H1 (cell line): Measurements from ENCODE around the gene LPAR3. TPM values are rescaled to one million over a fixed set of nuclear protein-coding genes. Genes with fewer than 3 reads are reported as not detected.

Experiments used
- CTCF ChIA-PET: fragments of 300-600 bp; sonication (Branson Sonifier 250); formaldehyde crosslinking; loops from one replicate; lab custom pipeline; 2021; ENCODE audit not compliant: partially characterized antibody; lab: Charles Lee
- POLR2A ChIA-PET: fragments of 300-600 bp; sonication (Branson Sonifier 250); formaldehyde crosslinking; loops from one replicate; lab custom pipeline; 2021; ENCODE audit warnings: inconsistent platforms; ENCODE audit not compliant: partially characterized antibody; lab: Charles Lee
- DNase-seq, 2 experiments: peaks; one replicate each; pipeline versions ENCODE4 v3.0.0 to v3.0.0-alpha.2; 2010 to 2022; ENCODE audit warnings: low spot score in 2 of 2, low read depth in 1 of 2, mixed read lengths in 1 of 2
- FAIRE-seq: peaks from 2 replicates; lab custom pipeline; 2011; peaks lifted over from hg19 to GRCh38; lab: Jason Lieb, UNC
- H2AFZ ChIP-seq: 2 replicates; pipeline ENCODE4 v1.8.1; 2012; ENCODE audit warnings: low read length, inconsistent platforms
- H2AK5ac ChIP-seq: 2 replicates; pipeline ENCODE4 v1.6.1; 2013; ENCODE audit warnings: low read depth, low read length
- H2BK120ac ChIP-seq: replicated peaks from 2 replicates; pipeline ENCODE3; 2013; ENCODE audit warnings: low read depth, low read length, inconsistent platforms
- H2BK12ac ChIP-seq: 2 replicates; pipeline ENCODE4 v1.6.1; 2013; ENCODE audit warnings: low read depth, low read length
- H2BK15ac ChIP-seq: 2 replicates; pipeline ENCODE4 v1.6.1; 2013; ENCODE audit warnings: low read length
- H2BK20ac ChIP-seq: 2 replicates; pipeline ENCODE4 v1.6.1; 2013; ENCODE audit warnings: low read length
- H2BK5ac ChIP-seq: 2 replicates; pipeline ENCODE4 v1.6.1; 2013; ENCODE audit warnings: low read depth, low read length
- H3K14ac ChIP-seq: 2 replicates; pipeline ENCODE4 v1.6.1; 2013; ENCODE audit warnings: inconsistent platforms; ENCODE audit not compliant: insufficient read length
- H3K18ac ChIP-seq: 2 replicates; pipeline ENCODE4 v1.6.1; 2013; ENCODE audit warnings: low read length; ENCODE audit errors: extremely low read depth
- H3K23ac ChIP-seq: 2 replicates; pipeline ENCODE4 v1.6.1; 2013; ENCODE audit warnings: inconsistent platforms; ENCODE audit not compliant: insufficient read length
- H3K23me2 ChIP-seq: 2 replicates; pipeline ENCODE4 v1.6.1; 2013; ENCODE audit warnings: low read depth, low read length
- H3K27ac ChIP-seq: 2 replicates; pipeline ENCODE4 v1.6.1; 2011; ENCODE audit warnings: low read depth, low read length, inconsistent platforms
- H3K27me3 ChIP-seq, 4 experiments: replicated peaks in 1 of 4; 1 replicate in 1 of 4; 2 replicates in 3 of 4; pipeline versions ENCODE4 v1.6.1 to v1.8.1; 2011 to 2013; ENCODE audit warnings: low read length in 3 of 4, mild to moderate bottlenecking in 3 of 4, inconsistent platforms in 2 of 4, mixed read lengths in 2 of 4, moderate library complexity in 1 of 4; ENCODE audit not compliant: control insufficient read depth in 3 of 4, insufficient read depth in 3 of 4; ENCODE audit errors: extremely low read depth in 1 of 4
- H3K36me3 ChIP-seq, 4 experiments: 2 replicates each; pipeline versions ENCODE4 v1.6.1 to v1.8.1; 2011 to 2013; ENCODE audit warnings: mild to moderate bottlenecking in 4 of 4, low read length in 3 of 4, moderate library complexity in 2 of 4, control low read depth in 1 of 4, inconsistent platforms in 1 of 4; ENCODE audit not compliant: insufficient read depth in 4 of 4, control insufficient read depth in 2 of 4
- H3K4ac ChIP-seq: replicated peaks from 2 replicates; pipeline ENCODE3; 2013; ENCODE audit warnings: low read length, low read depth, mixed read lengths, inconsistent platforms; ENCODE audit not compliant: insufficient read length
- H3K4me1 ChIP-seq, 4 experiments: replicated peaks in 1 of 4; 1 replicate in 1 of 4; 2 replicates in 3 of 4; pipeline versions ENCODE4 v1.6.1 to v1.8.1; 2011 to 2013; ENCODE audit warnings: low read length in 3 of 4, inconsistent platforms in 2 of 4, mixed read lengths in 1 of 4; ENCODE audit not compliant: insufficient read depth in 4 of 4, control insufficient read depth in 3 of 4
- H3K4me2 ChIP-seq, 2 experiments: 2 replicates each; pipeline versions ENCODE4 v1.6.1 to v1.8.1; 2011 to 2013; ENCODE audit warnings: low read depth in 2 of 2, low read length in 2 of 2, control low read depth in 1 of 2, inconsistent platforms in 1 of 2, mild to moderate bottlenecking in 1 of 2; ENCODE audit not compliant: insufficient read depth in 1 of 2
- H3K4me3 ChIP-seq, 4 experiments: fragments of 200-600, 300-600 bp in 1 of 4; sonication (generic), shearing (Covaris generic), sonication (Bioruptor Twin) in 1 of 4; 2 replicates each; pipeline versions ENCODE4 v1.5.1 to v1.8.1; 2011 to 2016; ENCODE audit warnings: low read length in 4 of 4, low read depth in 3 of 4, control low read depth in 2 of 4, inconsistent platforms in 2 of 4, mild to moderate bottlenecking in 2 of 4, mixed read lengths in 1 of 4, moderate library complexity in 1 of 4; ENCODE audit not compliant: insufficient read depth in 2 of 4; ENCODE audit errors: extremely low read depth in 1 of 4
- H3K56ac ChIP-seq: replicated peaks from 2 replicates; pipeline ENCODE3; 2013; ENCODE audit warnings: low read depth, mild to moderate bottlenecking, mixed read lengths, low read length, inconsistent platforms; ENCODE audit not compliant: insufficient read length
- H3K79me1 ChIP-seq: 2 replicates; pipeline ENCODE4 v1.6.1; 2013; ENCODE audit warnings: low read depth, low read length, control low read depth
- H3K79me2 ChIP-seq, 2 experiments: 2 replicates each; pipeline versions ENCODE4 v1.6.1 to v1.8.1; 2012 to 2013; ENCODE audit warnings: low read length in 2 of 2, mild to moderate bottlenecking in 2 of 2, inconsistent platforms in 1 of 2; ENCODE audit not compliant: insufficient read depth in 2 of 2, control insufficient read depth in 1 of 2
- H3K9ac ChIP-seq, 4 experiments: replicated peaks in 1 of 4; 1 replicate in 1 of 4; 2 replicates in 3 of 4; pipeline versions ENCODE4 v1.6.1 to v1.8.1; 2011 to 2013; ENCODE audit warnings: low read depth in 3 of 4, low read length in 3 of 4, control low read depth in 2 of 4, mild to moderate bottlenecking in 2 of 4, moderate library complexity in 2 of 4, inconsistent platforms in 1 of 4; ENCODE audit errors: extremely low read depth in 1 of 4
- H3K9me3 ChIP-seq, 2 experiments: 2 replicates each; pipeline versions ENCODE4 v1.6.1 to v1.8.1; 2012 to 2013; ENCODE audit warnings: mild to moderate bottlenecking in 2 of 2, moderate library complexity in 2 of 2, control low read depth in 1 of 2, inconsistent platforms in 1 of 2, low read depth in 1 of 2, low read length in 1 of 2, mixed read lengths in 1 of 2; ENCODE audit not compliant: insufficient read depth in 2 of 2
- H4K20me1 ChIP-seq, 2 experiments: replicated peaks in 1 of 2; 2 replicates each; pipeline versions ENCODE3 to v1.8.1; 2011 to 2013; ENCODE audit warnings: inconsistent platforms in 2 of 2, low read length in 2 of 2, mild to moderate bottlenecking in 1 of 2; ENCODE audit not compliant: insufficient read depth in 2 of 2, control insufficient read depth in 1 of 2
- H4K5ac ChIP-seq: 2 replicates; pipeline ENCODE4 v1.6.1; 2013; ENCODE audit warnings: low read length, low read depth, mixed read lengths, inconsistent platforms; ENCODE audit not compliant: insufficient read length
- H4K8ac ChIP-seq: 2 replicates; pipeline ENCODE4 v1.8.0; 2013; ENCODE audit warnings: mild to moderate bottlenecking, moderate library complexity, low read length, inconsistent platforms; ENCODE audit not compliant: insufficient read depth; ENCODE audit errors: extremely low read depth
- H4K91ac ChIP-seq: replicated peaks from 2 replicates; pipeline ENCODE3; 2013; ENCODE audit warnings: low read length, mixed read lengths, inconsistent platforms; ENCODE audit not compliant: insufficient read length
- CBX5 ChIP-seq: fragments of 300-800, 300-1000 bp; sonication (generic); IDR thresholded peaks from 2 replicates; pipeline ENCODE4 v1.7.1; 2016; ENCODE audit warnings: antibody characterized with exemption, low read length, low read depth
- CBX8 ChIP-seq: fragments of 300-800, 300-1000 bp; sonication (generic); IDR thresholded peaks from 2 replicates; pipeline ENCODE4 v1.7.1; 2016; ENCODE audit warnings: low read depth, low read length, borderline replicate concordance
- CTCF ChIP-seq, 3 experiments: IDR thresholded peaks; 1 replicate in 2 of 3; 2 replicates in 1 of 3; pipeline versions ENCODE4 v1.5.1 to v1.6.1; 2011; ENCODE audit warnings: low read length in 3 of 3, mild to moderate bottlenecking in 3 of 3, inconsistent platforms in 2 of 3, low read depth in 1 of 3, moderate library complexity in 1 of 3; ENCODE audit not compliant: insufficient read depth in 1 of 3; ENCODE audit errors: control extremely low read depth in 1 of 3
- GABPA ChIP-seq: IDR thresholded peaks from 2 replicates; pipeline ENCODE4 v1.6.1; 2011; ENCODE audit warnings: mild to moderate bottlenecking, low read length, moderate library complexity, borderline replicate concordance; ENCODE audit not compliant: insufficient read depth
- KDM4A ChIP-seq: IDR thresholded peaks from one replicate; pipeline ENCODE4 v1.7.1; 2012; ENCODE audit warnings: low read depth, mild to moderate bottlenecking, moderate library complexity, low read length, inconsistent platforms; ENCODE audit not compliant: severe bottlenecking
- MAX ChIP-seq: IDR thresholded peaks from 2 replicates; pipeline ENCODE4 v1.6.1; 2012; ENCODE audit warnings: inconsistent platforms
- NANOG ChIP-seq: IDR thresholded peaks from 2 replicates; pipeline ENCODE4 v1.6.1; 2011; ENCODE audit warnings: low read length, low read depth, mild to moderate bottlenecking, inconsistent platforms; ENCODE audit not compliant: insufficient read depth, poor library complexity, severe bottlenecking
- POLR2AphosphoS5 ChIP-seq: IDR thresholded peaks from 2 replicates; pipeline ENCODE4 v1.6.1; 2011; ENCODE audit warnings: low read depth, low read length
- SAP30 ChIP-seq: fragments of 300-600 bp; sonication (generic); IDR thresholded peaks from 2 replicates; pipeline ENCODE4 v1.7.1; 2012; ENCODE audit warnings: low read length, moderate library complexity, mild to moderate bottlenecking, inconsistent platforms; ENCODE audit not compliant: insufficient read depth, insufficient replicate concordance
- SIN3A ChIP-seq, 2 experiments: IDR thresholded peaks in 1 of 2; conservative IDR thresholded peaks in 1 of 2; 2 replicates each; pipeline ENCODE4 v1.6.1; 2011 to 2012; ENCODE audit warnings: low read length in 2 of 2, improper control_type of control experiment in 1 of 2, low read depth in 1 of 2, mild to moderate bottlenecking in 1 of 2
- WGBS, 2 experiments: shearing (Covaris generic) in 1 of 2; methylation state at CpG; one replicate each; pipeline versions ENCODE4 v1.1.6 to v1.1.7; 2013 to 2015; ENCODE audit warnings: low lambda C conversion rate in 2 of 2, mixed read lengths in 2 of 2, inconsistent platforms in 1 of 2, low coverage in 1 of 2, missing lambda C conversion rate in 1 of 2; ENCODE audit not compliant: insufficient replicate concordance in 2 of 2, insufficient coverage in 1 of 2, insufficient read length in 1 of 2; ENCODE audit errors: extremely low coverage in 1 of 2, missing lambda C conversion rate in 1 of 2; 5-methylcytosine and 5-hydroxymethylcytosine counted together
- polyA plus RNA-seq, 7 experiments: library from polyadenylated mRNA; depleted of rRNA in 3 of 7; stranded (reverse) in 5 of 7; unstranded in 2 of 7; fragments of >200 nt in 5 of 7; fragments of 200-250 nt in 2 of 7; gene quantifications; 1 replicate in 5 of 7; 2 replicates in 1 of 7; 4 replicates in 1 of 7; pipeline versions ENCODE4 v1.2.1 to v1.2.3, GENCODE V29; 2011 to 2013; ENCODE audit warnings: missing spikeins in 2 of 7, mixed read lengths in 2 of 7
- total RNA-seq: library from RNA; stranded (reverse); fragmentation: NEBNext Ultra II Directional; extraction: Animal tissue kit (Norgen Biotek cat#: 25700); gene quantifications from 2 replicates; pipeline ENCODE4 v1.2.1, GENCODE V29; 2021

Gene LPAR3
- total and polyA plus RNA-seq, 2 of the 8 experiments (the other 6 are each of a cell fraction or from before 2014, with no cell fraction given) = 17.1 to 25.4 TPM

GRCh38 chr1:84797603-84798002 is 95.4 kb downstream of the LPAR3 start:
- no peak overlapping the region for H4K91ac ChIP-seq
- H3K79me1 ChIP-seq = no peaks in the 10 kb centered on the region
- no peak overlapping the region for H3K56ac ChIP-seq
- H3K4me2 ChIP-seq = no peak overlapping the region
- no peak overlapping the region for H2BK12ac ChIP-seq
- H3K9ac ChIP-seq = no peak overlapping the region
- H2AK5ac ChIP-seq = no peak overlapping the region
- no peak overlapping the region for H2BK120ac ChIP-seq
- no peak overlapping the region for H2AFZ ChIP-seq
- no peak overlapping the region for H4K5ac ChIP-seq
- ChIA-PET POLR2A (no interaction called here), CTCF (interaction anchor here (2.2 to 5.9 kb wide), 2 partner anchors 13 to 18 kb away, joined by 4 to 48 read pairs; no protein-coding TSS in a partner anchor)
- no peak overlapping the region for H3K14ac ChIP-seq
- H3K23me2 ChIP-seq = peaks cover 2% of the 10 kb centered on the region; the same call in 1 of the 2 replicates
- WGBS, 2 experiments = 86% methylated on average over 3 of the region's 3 CpGs; no CpG with 5 or more reads in 1 of the 2 experiments
- no peak overlapping the region for H2BK5ac ChIP-seq
- H2BK15ac ChIP-seq = no peak overlapping the region
- H2BK20ac ChIP-seq = no peak overlapping the region
- H3K27ac ChIP-seq = no peak overlapping the region
- no peaks in the 10 kb centered on the region for H3K4me1 ChIP-seq
- no peak overlapping the region for H4K8ac ChIP-seq
- DNase-seq (no peak), FAIRE-seq (no peak)
- H3K18ac ChIP-seq = no peak overlapping the region
- no peaks in the 10 kb centered on the region for H3K79me2 ChIP-seq
- H4K20me1 ChIP-seq = no peaks in the 10 kb centered on the region
- H3K4me3 ChIP-seq = no peak overlapping the region
- H3K23ac ChIP-seq = no peak overlapping the region
- H3K27me3 ChIP-seq = no peaks in the 10 kb centered on the region
- H3K9me3 ChIP-seq = peaks cover 0 to under 1% of the 10 kb centered on the region in 2 experiments; a peak in 2 of 4 replicates
- H3K4ac ChIP-seq = no peak overlapping the region
- no peaks in the 10 kb centered on the region; a peak in 1 of 8 replicates for H3K36me3 ChIP-seq
- TF ChIP-seq CTCF (IDR thresholded peaks at IDR 0.05; ENCODE audit: control extremely low read depth in 1 of 3, insufficient read depth in 1 of 3, low read depth in 1 of 3, low read length in 3 of 3) = no peak
- TF ChIP-seq CBX8 = no peak
- no peak for TF ChIP-seq MAX
- no peak for TF ChIP-seq KDM4A
- TF ChIP-seq SAP30 = no peak
- TF ChIP-seq POLR2AphosphoS5 = no peak
- no peak for TF ChIP-seq NANOG
- TF ChIP-seq SIN3A (conservative IDR thresholded peaks at IDR 0.05 in 1 of 2, IDR thresholded peaks at IDR 0.05 in 1 of 2; ENCODE audit: low read depth in 1 of 2, low read length in 2 of 2) = no peak
- TF ChIP-seq GABPA = no peak
- TF ChIP-seq CBX5 = no peak
